HG03521 (cell line): Measurements from ENCODE around the gene KIAA1191.

Experiments used
- ATAC-seq: cut with Tn5 transposase; IDR thresholded peaks from one replicate; pipeline ENCODE4 v1.9.1; 2021; ENCODE audit warnings: mild to moderate bottlenecking, moderate library complexity; ENCODE audit not compliant: unreplicated experiment

The KIAA1191 gene

GRCh38 chr5:176366232-176366894 lies 4.8 kb upstream of the KIAA1191 start:
- no peak for ATAC-seq

- ATAC-seq = peak; percentile 20
These were observed 4.0 kb upstream of the KIAA1191 start, which contains the start of gene ARL10 for GRCh38 chr5:176365351-176366231. TSS of gene ARL10 (plus strand) at chr5:176365487. CDS start at chr5:176365564, 77 bp downstream.

GRCh38 chr5:176364765-176365350 lies 3.3 kb upstream of the KIAA1191 start:
- no peak for ATAC-seq

GRCh38 chr5:176362233-176362490 lies 598 bp upstream of the KIAA1191 start:
- peak; percentile 4 for ATAC-seq

- peak; percentile 12 for ATAC-seq
These were observed 599 bp downstream of the KIAA1191 start for GRCh38 chr5:176360894-176361436.

- no peak for ATAC-seq
These were observed 1.9 kb downstream of the KIAA1191 start for GRCh38 chr5:176359658-176360057.

GRCh38 chr5:176356179-176356566 lies 5.4 kb downstream of the KIAA1191 start:
- no peak for ATAC-seq

GRCh38 chr5:176355400-176356178 lies 6.0 kb downstream of the KIAA1191 start:
- ATAC-seq = no peak

- no peak for ATAC-seq
These were observed 8.0 kb downstream of the KIAA1191 start for GRCh38 chr5:176353533-176353932.

- ATAC-seq = no peak
These were observed 9.3 kb downstream of the KIAA1191 start for GRCh38 chr5:176352116-176352878.

- ATAC-seq = no peak
These were observed 11.1 kb downstream of the KIAA1191 start for GRCh38 chr5:176350416-176350815.

GRCh38 chr5:176342766-176343458 lies 18.7 kb downstream of the KIAA1191 start:
- ATAC-seq = no peak

- no peak for ATAC-seq
These were observed 19.4 kb downstream of the KIAA1191 start for GRCh38 chr5:176342158-176342483.

GRCh38 chr5:176341325-176342157 lies 20.0 kb downstream of the KIAA1191 start:
- ATAC-seq = no peak

GRCh38 chr5:176339304-176339703 lies 22.3 kb downstream of the KIAA1191 start:
- ATAC-seq = no peak

- ATAC-seq = no peak
These were observed 23.7 kb downstream of the KIAA1191 start for GRCh38 chr5:176337913-176338312.

GRCh38 chr5:176334031-176334770 lies 27.4 kb downstream of the KIAA1191 start:
- ATAC-seq = no peak

GRCh38 chr5:176320577-176320976 lies 41.0 kb downstream of the KIAA1191 start:
- ATAC-seq = no peak
